Measurements from ENCODE around the gene DSCAM.

DSCAM gene

GRCh38 chr21:40481764-40482163 is 365.2 kb downstream of the DSCAM start:
- no peaks in the 10 kb centered on the region for H4K20me1 ChIP-seq (ENCODE audit: low read depth, low read length)
- H2AFZ ChIP-seq (ENCODE audit: low read depth, low read length, severe bottlenecking), result no peak overlapping the region
- H3K27ac ChIP-seq (ENCODE audit: low read depth, low read length), result no peak overlapping the region
- no peaks in the 10 kb centered on the region for H3K9me2 ChIP-seq (replicated peaks; ENCODE audit: insufficient read depth, low read length)
- no peaks in the 10 kb centered on the region for H3K36me3 ChIP-seq (ENCODE audit: low read length)
- no peaks in the 10 kb centered on the region for H3K27me3 ChIP-seq (ENCODE audit: low read length)
- 0 out of 2 replicates have a peak, but pooled peaks cover 6% of the 10 kb centered on the region for H3K9me3 ChIP-seq (ENCODE audit: insufficient read depth, low read length)
- no peaks in the 10 kb centered on the region for H3K79me2 ChIP-seq (ENCODE audit: insufficient read depth, low read length)
- no peak overlapping the region for H3K4me3 ChIP-seq (ENCODE audit: insufficient read depth, low read length, poor library complexity, severe bottlenecking)
- no peaks in the 10 kb centered on the region for H3F3A ChIP-seq (ENCODE audit: insufficient read depth)
- TF ChIP-seq EZH2phosphoT487 (conservative IDR thresholded peaks at IDR 0.05; ENCODE audit: low read length), result no peak
- TF ChIP-seq, protein P1, sequence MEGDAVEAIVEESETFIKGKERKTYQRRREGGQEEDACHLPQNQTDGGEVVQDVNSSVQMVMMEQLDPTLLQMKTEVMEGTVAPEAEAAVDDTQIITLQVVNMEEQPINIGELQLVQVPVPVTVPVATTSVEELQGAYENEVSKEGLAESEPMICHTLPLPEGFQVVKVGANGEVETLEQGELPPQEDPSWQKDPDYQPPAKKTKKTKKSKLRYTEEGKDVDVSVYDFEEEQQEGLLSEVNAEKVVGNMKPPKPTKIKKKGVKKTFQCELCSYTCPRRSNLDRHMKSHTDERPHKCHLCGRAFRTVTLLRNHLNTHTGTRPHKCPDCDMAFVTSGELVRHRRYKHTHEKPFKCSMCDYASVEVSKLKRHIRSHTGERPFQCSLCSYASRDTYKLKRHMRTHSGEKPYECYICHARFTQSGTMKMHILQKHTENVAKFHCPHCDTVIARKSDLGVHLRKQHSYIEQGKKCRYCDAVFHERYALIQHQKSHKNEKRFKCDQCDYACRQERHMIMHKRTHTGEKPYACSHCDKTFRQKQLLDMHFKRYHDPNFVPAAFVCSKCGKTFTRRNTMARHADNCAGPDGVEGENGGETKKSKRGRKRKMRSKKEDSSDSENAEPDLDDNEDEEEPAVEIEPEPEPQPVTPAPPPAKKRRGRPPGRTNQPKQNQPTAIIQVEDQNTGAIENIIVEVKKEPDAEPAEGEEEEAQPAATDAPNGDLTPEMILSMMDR (IDR thresholded peaks at IDR 0.05; ENCODE audit: insufficient read depth, low read length, poor library complexity, severe bottlenecking), result no peak
- H3K4me2 ChIP-seq (ENCODE audit: low read depth, low read length, poor library complexity, severe bottlenecking), result no peak overlapping the region
- H3K9ac ChIP-seq (ENCODE audit: low read length), result no peak overlapping the region

DNA sequence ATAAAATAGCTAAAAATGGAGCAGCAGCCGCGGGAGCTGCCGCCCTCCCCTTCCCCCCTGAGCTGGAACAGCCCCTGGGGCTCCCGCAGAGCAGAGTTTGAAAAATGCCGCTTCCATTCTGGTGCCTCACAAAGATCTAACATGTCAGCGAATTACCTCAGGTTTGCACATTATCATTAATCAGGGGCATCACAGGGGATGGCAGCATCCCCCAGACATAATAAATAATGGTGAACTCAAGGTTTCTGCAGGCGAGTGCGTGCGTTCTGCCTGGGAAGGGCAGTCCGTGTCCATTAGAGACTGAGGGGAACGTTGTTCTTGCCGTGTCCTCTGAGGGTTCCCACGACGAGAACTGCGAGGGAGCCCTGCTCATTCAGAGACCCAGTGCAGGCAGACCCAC is 372.4 kb downstream of the DSCAM start:
- H3K4me2 ChIP-seq (ENCODE audit: low read depth, low read length, poor library complexity, severe bottlenecking), result no peak overlapping the region
- TF ChIP-seq, protein P1 (IDR thresholded peaks at IDR 0.05; ENCODE audit: insufficient read depth, low read length, poor library complexity, severe bottlenecking), result no peak
- no peak for TF ChIP-seq EZH2phosphoT487 (conservative IDR thresholded peaks at IDR 0.05; ENCODE audit: low read length)
- H3K9ac ChIP-seq (ENCODE audit: low read length), result no peak overlapping the region
- no peaks in the 10 kb centered on the region for H4K20me1 ChIP-seq (ENCODE audit: low read depth, low read length)
- H3K9me2 ChIP-seq (replicated peaks; ENCODE audit: insufficient read depth, low read length), result no peaks in the 10 kb centered on the region
- H3K79me2 ChIP-seq (ENCODE audit: insufficient read depth, low read length), result no peaks in the 10 kb centered on the region
- H3F3A ChIP-seq (ENCODE audit: insufficient read depth), result no peaks in the 10 kb centered on the region
- H3K27ac ChIP-seq (ENCODE audit: low read depth, low read length), result no peak overlapping the region
- H3K36me3 ChIP-seq (ENCODE audit: low read length), result no peaks in the 10 kb centered on the region
- H3K27me3 ChIP-seq (ENCODE audit: low read length), result no peaks in the 10 kb centered on the region
- H3K9me3 ChIP-seq (ENCODE audit: insufficient read depth, low read length), result 0 out of 2 replicates have a peak, but pooled peaks cover 6% of the 10 kb centered on the region
- no peak overlapping the region for H2AFZ ChIP-seq (ENCODE audit: low read depth, low read length, severe bottlenecking)
- no peak overlapping the region for H3K4me3 ChIP-seq (ENCODE audit: insufficient read depth, low read length, poor library complexity, severe bottlenecking)

GRCh38 chr21:40472013-40472412 is 374.9 kb downstream of the DSCAM start:
- no peak for TF ChIP-seq EZH2phosphoT487 (conservative IDR thresholded peaks at IDR 0.05; ENCODE audit: low read length)
- H3K4me2 ChIP-seq (ENCODE audit: low read depth, low read length, poor library complexity, severe bottlenecking), result no peak overlapping the region
- no peaks in the 10 kb centered on the region for H3K9me3 ChIP-seq (ENCODE audit: insufficient read depth, low read length)
- H3K9ac ChIP-seq (ENCODE audit: low read length), result no peak overlapping the region
- H3K27me3 ChIP-seq (ENCODE audit: low read length), result no peaks in the 10 kb centered on the region
- H3F3A ChIP-seq (ENCODE audit: insufficient read depth), result no peaks in the 10 kb centered on the region
- H2AFZ ChIP-seq (ENCODE audit: low read depth, low read length, severe bottlenecking), result no peak overlapping the region
- H3K4me3 ChIP-seq (ENCODE audit: insufficient read depth, low read length, poor library complexity, severe bottlenecking), result no peak overlapping the region
- H3K27ac ChIP-seq (ENCODE audit: low read depth, low read length), result no peak overlapping the region
- no peaks in the 10 kb centered on the region for H3K9me2 ChIP-seq (replicated peaks; ENCODE audit: insufficient read depth, low read length)
- H3K36me3 ChIP-seq (ENCODE audit: low read length), result no peaks in the 10 kb centered on the region
- no peaks in the 10 kb centered on the region for H3K79me2 ChIP-seq (ENCODE audit: insufficient read depth, low read length)
- H4K20me1 ChIP-seq (ENCODE audit: low read depth, low read length), result no peaks in the 10 kb centered on the region

DNA sequence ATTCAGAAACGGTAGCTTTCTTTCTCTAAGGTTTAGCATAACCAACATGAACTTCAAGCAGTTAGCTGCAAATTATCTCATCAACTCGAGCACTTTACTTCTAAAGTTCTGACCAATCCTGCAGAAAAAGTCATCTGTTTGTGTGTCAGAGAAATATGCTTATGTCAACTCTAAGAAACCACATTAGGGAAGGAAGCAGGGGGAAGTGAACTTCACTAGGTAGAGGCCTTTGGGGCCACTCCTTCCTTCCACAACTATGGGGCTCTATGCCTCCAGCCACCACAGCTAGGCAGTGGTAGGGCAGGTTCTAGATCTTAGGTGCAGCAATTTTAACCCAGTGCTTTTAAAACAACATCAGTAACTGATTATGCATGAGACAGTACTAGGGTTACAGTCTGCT is 375.9 kb downstream of the DSCAM start:
- Histone ChIP-seq H3K36me3 (ENCODE audit: low read length) (no peaks in the 10 kb centered on the region), H3K27me3 (ENCODE audit: low read length) (no peaks in the 10 kb centered on the region), H3K9ac (ENCODE audit: low read length) (no peak overlapping the region), H3K79me2 (ENCODE audit: insufficient read depth, low read length) (no peaks in the 10 kb centered on the region), H3K9me3 (ENCODE audit: insufficient read depth, low read length) (no peaks in the 10 kb centered on the region), H2AFZ (ENCODE audit: low read depth, low read length, severe bottlenecking) (no peak overlapping the region), H3K4me3 (ENCODE audit: insufficient read depth, low read length, poor library complexity, severe bottlenecking) (no peak overlapping the region), H3F3A (ENCODE audit: insufficient read depth) (no peaks in the 10 kb centered on the region), H3K4me2 (ENCODE audit: low read depth, low read length, poor library complexity, severe bottlenecking) (no peak overlapping the region), H3K9me2 (replicated peaks; ENCODE audit: insufficient read depth, low read length) (no peaks in the 10 kb centered on the region), H3K27ac (ENCODE audit: low read depth, low read length) (no peak overlapping the region), H4K20me1 (ENCODE audit: low read depth, low read length) (no peaks in the 10 kb centered on the region)
- TF ChIP-seq, protein P1 (IDR thresholded peaks at IDR 0.05; ENCODE audit: insufficient read depth, low read length, poor library complexity, severe bottlenecking), result no peak
- no peak for TF ChIP-seq EZH2phosphoT487 (conservative IDR thresholded peaks at IDR 0.05; ENCODE audit: low read length)

Data from SU-DHL-6 (cell line).